ENCODE data around the gene GOPC.
"Not testable (repeated sequence)": the region's sequence is repeated elsewhere in the genome, so short reads cannot be mapped to it uniquely, and the experiment has no call there.

The GOPC gene

DNA sequence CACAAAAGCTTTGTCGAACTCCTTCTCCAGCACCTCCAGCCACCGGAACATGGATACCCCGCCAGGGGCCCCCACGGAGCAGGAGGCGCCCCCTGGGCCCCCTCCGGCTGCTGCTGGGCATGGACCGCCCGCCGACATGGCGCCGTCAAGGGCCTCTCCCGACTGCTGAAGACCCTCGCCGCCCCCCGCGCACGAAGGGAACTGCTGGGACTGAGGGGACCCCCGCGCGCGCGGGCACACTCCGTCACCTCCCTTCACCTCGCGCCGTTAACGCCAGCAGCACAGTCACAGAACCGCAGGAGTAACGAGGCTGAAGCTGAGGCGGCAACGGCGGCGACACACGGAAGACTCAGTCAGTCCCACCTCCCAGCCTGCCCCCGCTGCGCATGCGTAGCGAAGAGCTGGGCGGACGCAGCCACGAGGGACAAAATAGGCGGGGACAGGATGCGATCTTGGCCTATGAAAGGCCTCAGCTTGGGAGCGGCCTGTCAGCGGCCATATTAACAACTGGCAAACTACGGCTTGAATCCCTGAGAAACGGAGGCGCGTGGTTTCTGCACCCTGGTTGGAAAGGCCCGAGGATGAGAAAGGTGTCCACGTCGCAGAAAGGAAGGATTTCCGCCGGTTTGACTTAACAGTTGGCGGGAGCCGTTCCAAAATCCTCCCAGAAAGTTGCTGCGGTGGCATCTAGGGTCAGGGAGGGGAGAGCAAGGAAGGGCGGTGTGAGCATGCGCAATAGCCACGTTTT, at the start of gene GOPC:
TSS of gene GOPC (minus strand) at position 361 of the 748 bp plus-strand sequence. CDS start at position 138, 223 bp downstream.
- no peaks in the 10 kb centered on the region for H3K27me3 ChIP-seq (ENCODE audit: insufficient read depth, low read depth)
- H3K36me3 ChIP-seq (ENCODE audit: insufficient read depth): no peaks in the 10 kb centered on the region

DNA sequence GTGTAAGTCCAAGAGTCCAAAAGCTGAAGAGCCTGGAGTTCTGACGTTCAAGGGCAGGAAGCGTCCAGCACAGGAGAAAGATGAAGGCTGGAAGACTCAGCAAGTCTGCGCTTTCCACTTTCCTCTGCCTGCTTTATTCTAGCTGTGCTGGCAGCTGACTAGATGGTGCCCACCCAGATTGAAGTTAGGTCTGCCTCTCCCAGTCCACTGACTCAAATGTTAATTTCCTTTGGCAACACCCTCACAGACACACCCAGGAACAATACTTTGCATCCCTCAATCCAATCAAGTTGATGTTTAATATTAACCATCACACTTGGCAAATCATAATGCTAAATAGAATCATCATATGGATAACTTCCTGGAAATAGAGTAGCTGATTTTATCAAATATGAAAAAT, 49.7 kb upstream of the GOPC start:
- not testable (repeated sequence) for H3K79me2 ChIP-seq (ENCODE audit: insufficient read depth, low read depth); H4K20me1 ChIP-seq (ENCODE audit: insufficient read depth); H3K4me3 ChIP-seq (IDR thresholded peaks at IDR 0.05; ENCODE audit: insufficient read depth, low read depth, low read length); H3K9ac ChIP-seq; H3K27ac ChIP-seq; H3K36me3 ChIP-seq (ENCODE audit: insufficient read depth); H3K27me3 ChIP-seq (ENCODE audit: insufficient read depth, low read depth); H3K4me1 ChIP-seq (ENCODE audit: low read depth, poor library complexity, severe bottlenecking); H3K4me2 ChIP-seq; H2AFZ ChIP-seq (ENCODE audit: low read depth)

More for the DNA sequence above, at the start of gene GOPC:
- H3K9ac ChIP-seq: peak within 1 kb of the TSS; percentile 84
- H3K4me3 ChIP-seq (IDR thresholded peaks at IDR 0.05; ENCODE audit: insufficient read depth, low read depth, low read length): no peak within 1 kb of the TSS
- H3K79me2 ChIP-seq (ENCODE audit: insufficient read depth, low read depth): peaks cover 34% of the 10 kb centered on the region; the same call in 1 of the 2 replicates
- peaks cover 27% of the 10 kb centered on the region for H3K4me1 ChIP-seq (ENCODE audit: low read depth, poor library complexity, severe bottlenecking)
- H3K4me2 ChIP-seq: peak within 1 kb of the TSS; percentile 65
- peak within 1 kb of the TSS; percentile 68 for H2AFZ ChIP-seq (ENCODE audit: low read depth)
- peak within 1 kb of the TSS; percentile 68 for H3K27ac ChIP-seq
- TF ChIP-seq, protein P1, sequence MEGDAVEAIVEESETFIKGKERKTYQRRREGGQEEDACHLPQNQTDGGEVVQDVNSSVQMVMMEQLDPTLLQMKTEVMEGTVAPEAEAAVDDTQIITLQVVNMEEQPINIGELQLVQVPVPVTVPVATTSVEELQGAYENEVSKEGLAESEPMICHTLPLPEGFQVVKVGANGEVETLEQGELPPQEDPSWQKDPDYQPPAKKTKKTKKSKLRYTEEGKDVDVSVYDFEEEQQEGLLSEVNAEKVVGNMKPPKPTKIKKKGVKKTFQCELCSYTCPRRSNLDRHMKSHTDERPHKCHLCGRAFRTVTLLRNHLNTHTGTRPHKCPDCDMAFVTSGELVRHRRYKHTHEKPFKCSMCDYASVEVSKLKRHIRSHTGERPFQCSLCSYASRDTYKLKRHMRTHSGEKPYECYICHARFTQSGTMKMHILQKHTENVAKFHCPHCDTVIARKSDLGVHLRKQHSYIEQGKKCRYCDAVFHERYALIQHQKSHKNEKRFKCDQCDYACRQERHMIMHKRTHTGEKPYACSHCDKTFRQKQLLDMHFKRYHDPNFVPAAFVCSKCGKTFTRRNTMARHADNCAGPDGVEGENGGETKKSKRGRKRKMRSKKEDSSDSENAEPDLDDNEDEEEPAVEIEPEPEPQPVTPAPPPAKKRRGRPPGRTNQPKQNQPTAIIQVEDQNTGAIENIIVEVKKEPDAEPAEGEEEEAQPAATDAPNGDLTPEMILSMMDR (conservative IDR thresholded peaks at IDR 0.05; ENCODE audit: low read depth, low read length): no peak
- H4K20me1 ChIP-seq (ENCODE audit: insufficient read depth): no peaks in the 10 kb centered on the region

DNA sequence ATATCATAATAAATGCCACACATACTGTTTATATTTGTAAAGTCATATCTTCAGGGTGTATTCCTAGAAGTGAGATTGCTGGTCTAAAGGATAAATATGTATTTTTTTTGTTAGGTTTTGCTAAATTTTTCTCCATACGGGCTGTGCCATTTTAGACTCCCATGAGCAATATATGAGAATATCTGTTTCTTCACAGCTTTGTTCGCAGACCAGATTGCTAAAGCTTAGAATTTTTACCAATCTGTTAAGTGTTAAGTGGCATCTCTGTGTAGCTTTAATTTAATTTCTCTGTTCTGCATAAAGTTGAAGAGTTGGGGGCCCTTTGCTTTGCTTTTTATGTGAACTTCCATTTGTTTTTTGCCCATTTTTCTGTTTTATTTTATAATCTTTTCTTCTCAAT, 40.7 kb upstream of the GOPC start:
- Histone ChIP-seq H3K27ac (no peak overlapping the region), H3K4me1 (ENCODE audit: low read depth, poor library complexity, severe bottlenecking) (no peaks in the 10 kb centered on the region), H2AFZ (ENCODE audit: low read depth) (no peak overlapping the region), H4K20me1 (ENCODE audit: insufficient read depth) (no peaks in the 10 kb centered on the region), H3K4me2 (no peak overlapping the region), H3K4me3 (IDR thresholded peaks at IDR 0.05; ENCODE audit: insufficient read depth, low read depth, low read length) (no peak overlapping the region), H3K9ac (no peak overlapping the region), H3K79me2 (ENCODE audit: insufficient read depth, low read depth) (no peaks in the 10 kb centered on the region), H3K27me3 (ENCODE audit: insufficient read depth, low read depth) (no peaks in the 10 kb centered on the region), H3K36me3 (ENCODE audit: insufficient read depth) (no peaks in the 10 kb centered on the region)
- TF ChIP-seq, protein P1 (conservative IDR thresholded peaks at IDR 0.05; ENCODE audit: low read depth, low read length): no peak

DNA sequence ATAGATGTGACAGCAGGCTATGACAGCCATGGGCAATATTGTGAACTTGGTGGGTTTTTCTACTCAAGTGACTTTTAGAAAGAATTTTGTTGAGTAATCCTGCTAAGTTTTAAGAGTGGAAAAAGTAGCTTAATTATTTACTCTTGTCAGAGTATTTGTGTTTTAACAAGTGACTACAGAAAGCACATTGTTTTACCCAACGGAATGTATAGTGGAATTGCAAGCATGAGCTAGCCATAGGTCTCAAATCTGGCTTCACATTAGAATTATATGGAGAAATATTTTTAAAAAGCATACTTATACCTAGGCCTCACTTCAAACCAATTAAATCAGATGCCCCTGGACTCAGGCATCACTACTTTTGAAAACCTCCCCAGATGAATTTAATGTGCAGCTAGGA, 35.5 kb upstream of the GOPC start:
- H3K27ac ChIP-seq: no peak overlapping the region
- no peaks in the 10 kb centered on the region for H4K20me1 ChIP-seq (ENCODE audit: insufficient read depth)
- H3K4me2 ChIP-seq: no peak overlapping the region
- H3K36me3 ChIP-seq (ENCODE audit: insufficient read depth): no peaks in the 10 kb centered on the region
- H2AFZ ChIP-seq (ENCODE audit: low read depth): no peak overlapping the region
- TF ChIP-seq, protein P1 (conservative IDR thresholded peaks at IDR 0.05; ENCODE audit: low read depth, low read length): no peak
- no peaks in the 10 kb centered on the region for H3K79me2 ChIP-seq (ENCODE audit: insufficient read depth, low read depth)
- H3K4me3 ChIP-seq (IDR thresholded peaks at IDR 0.05; ENCODE audit: insufficient read depth, low read depth, low read length): no peak overlapping the region
- no peaks in the 10 kb centered on the region for H3K27me3 ChIP-seq (ENCODE audit: insufficient read depth, low read depth)
- no peaks in the 10 kb centered on the region for H3K4me1 ChIP-seq (ENCODE audit: low read depth, poor library complexity, severe bottlenecking)
- no peak overlapping the region for H3K9ac ChIP-seq

DNA sequence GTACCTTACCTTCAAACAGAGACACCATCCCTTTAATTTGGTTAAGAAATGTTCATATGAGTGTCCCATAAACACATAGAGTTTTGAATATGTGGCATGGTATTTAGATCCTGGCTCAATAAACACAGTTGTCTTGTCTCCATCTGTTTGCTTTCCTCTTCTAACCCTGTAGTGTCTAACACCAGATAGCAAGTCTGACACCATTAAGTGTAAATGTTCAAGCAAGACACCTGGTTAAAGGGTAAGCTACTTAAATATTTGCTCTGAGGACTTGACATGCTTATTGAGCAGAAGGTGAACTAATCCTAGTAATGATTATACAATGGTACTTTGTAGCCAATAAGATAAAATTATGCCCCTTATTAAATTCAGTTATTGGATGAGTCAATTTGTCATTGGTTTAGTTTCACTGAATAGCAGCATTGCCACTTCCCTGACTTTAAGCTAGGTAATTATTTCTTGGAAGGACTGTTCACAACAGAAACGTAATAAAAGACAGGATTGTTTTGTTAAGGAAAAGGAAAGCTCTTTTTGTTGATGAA, 26.9 kb upstream of the GOPC start:
- H3K4me3 ChIP-seq (IDR thresholded peaks at IDR 0.05; ENCODE audit: insufficient read depth, low read depth, low read length): no peak overlapping the region
- TF ChIP-seq, protein P1 (conservative IDR thresholded peaks at IDR 0.05; ENCODE audit: low read depth, low read length): no peak

More for the DNA sequence above, 26.9 kb upstream of the GOPC start:
- H4K20me1 ChIP-seq (ENCODE audit: insufficient read depth): no peaks in the 10 kb centered on the region
- H2AFZ ChIP-seq (ENCODE audit: low read depth): no peak overlapping the region
- no peaks in the 10 kb centered on the region for H3K79me2 ChIP-seq (ENCODE audit: insufficient read depth, low read depth)
- H3K36me3 ChIP-seq (ENCODE audit: insufficient read depth): no peaks in the 10 kb centered on the region
- H3K9ac ChIP-seq: no peak overlapping the region
- no peak overlapping the region for H3K27ac ChIP-seq
- no peaks in the 10 kb centered on the region for H3K4me1 ChIP-seq (ENCODE audit: low read depth, poor library complexity, severe bottlenecking)
- H3K4me2 ChIP-seq: no peak overlapping the region
- no peaks in the 10 kb centered on the region for H3K27me3 ChIP-seq (ENCODE audit: insufficient read depth, low read depth)
